ENCODE results near the gene TARBP1. TPM values are rescaled to one million over a fixed set of nuclear protein-coding genes. Genes with fewer than 3 reads are reported as not detected.

TARBP1 gene
- polyA plus RNA-seq, 1 donor from 2014 or later, result 267 TPM

GRCh38 chr1:234430691-234431090 is 48.3 kb downstream of the TARBP1 start:
- no peaks in the 10 kb centered on the region for H4K20me1 ChIP-seq (ENCODE audit: insufficient read depth)
- H3K4me2 ChIP-seq (ENCODE audit: low read length), result no peak overlapping the region
- H3F3A ChIP-seq (ENCODE audit: insufficient read depth, low read length, poor library complexity, severe bottlenecking), result no peaks in the 10 kb centered on the region
- no peaks in the 10 kb centered on the region for H3K9me2 ChIP-seq (ENCODE audit: insufficient read depth, low read length)
- no peak overlapping the region for H3K9ac ChIP-seq (ENCODE audit: low read length)
- no peak overlapping the region for H3K4me3 ChIP-seq (ENCODE audit: low read length)
- peaks cover 6% of the 10 kb centered on the region for H3K36me3 ChIP-seq (ENCODE audit: insufficient read depth, low read length)
- no peaks in the 10 kb centered on the region for H3K27me3 ChIP-seq (ENCODE audit: insufficient read depth, low read depth, low read length)
- no peak overlapping the region for H3K27ac ChIP-seq (ENCODE audit: low read length)
- H3K79me2 ChIP-seq (replicated peaks; ENCODE audit: insufficient read depth, low read length), result no peaks in the 10 kb centered on the region
- H3K9me3 ChIP-seq (ENCODE audit: low read length), result no peaks in the 10 kb centered on the region
- no peak overlapping the region for H2AFZ ChIP-seq (ENCODE audit: low read depth, low read length)
- TF ChIP-seq REST (IDR thresholded peaks at IDR 0.05; ENCODE audit: borderline replicate concordance) (no peak), CTCF (IDR thresholded peaks at IDR 0.05; ENCODE audit: poor library complexity, severe bottlenecking) (no peak), EZH2 (IDR thresholded peaks at IDR 0.05; ENCODE audit: borderline replicate concordance, insufficient read depth, low read length, poor library complexity, severe bottlenecking) (no peak)

- TF ChIP-seq EP300 (conservative IDR thresholded peaks at IDR 0.05; ENCODE audit: poor library complexity, severe bottlenecking), result no peak
- no peak for TF ChIP-seq EZH2 (IDR thresholded peaks at IDR 0.05; ENCODE audit: borderline replicate concordance, insufficient read depth, low read length, poor library complexity, severe bottlenecking)
- no peak for TF ChIP-seq REST (IDR thresholded peaks at IDR 0.05; ENCODE audit: borderline replicate concordance)
- no peak for TF ChIP-seq POLR2AphosphoS5 (IDR thresholded peaks at IDR 0.05)
- no peak for TF ChIP-seq SMC3 (conservative IDR thresholded peaks at IDR 0.05; ENCODE audit: poor library complexity)
- no peak for TF ChIP-seq RAD21 (conservative IDR thresholded peaks at IDR 0.05)
- TF ChIP-seq TAF1 (IDR thresholded peaks at IDR 0.05; ENCODE audit: low read depth), result no peak
- no peak for TF ChIP-seq MXI1 (conservative IDR thresholded peaks at IDR 0.05; ENCODE audit: poor library complexity, severe bottlenecking)
Observed at GRCh38 chr1:234429434-234429806, 49.6 kb downstream of the TARBP1 start.

More at GRCh38 chr1:234429434-234429806, 49.6 kb downstream of the TARBP1 start:
- Histone ChIP-seq H3F3A (ENCODE audit: insufficient read depth, low read length, poor library complexity, severe bottlenecking) (no peaks in the 10 kb centered on the region), H3K27ac (ENCODE audit: low read length) (no peak overlapping the region), H3K9me3 (ENCODE audit: low read length) (no peaks in the 10 kb centered on the region), H3K36me3 (ENCODE audit: insufficient read depth, low read length) (peaks cover 6% of the 10 kb centered on the region), H3K9ac (ENCODE audit: low read length) (no peak overlapping the region), H3K9me2 (ENCODE audit: insufficient read depth, low read length) (no peaks in the 10 kb centered on the region), H4K20me1 (ENCODE audit: insufficient read depth) (no peaks in the 10 kb centered on the region), H3K27me3 (ENCODE audit: insufficient read depth, low read depth, low read length) (no peaks in the 10 kb centered on the region), H3K79me2 (replicated peaks; ENCODE audit: insufficient read depth, low read length) (no peaks in the 10 kb centered on the region), H3K4me3 (ENCODE audit: low read length) (no peak overlapping the region), H3K4me2 (ENCODE audit: low read length) (no peak overlapping the region), H2AFZ (ENCODE audit: low read depth, low read length) (no peak overlapping the region)
